GM18505 (cell line): Measurements from ENCODE around the gene TNS3.

Experiments used
- ATAC-seq: cut with Tn5 transposase; IDR thresholded peaks from one replicate; pipeline ENCODE4 v1.9.1; 2021; ENCODE audit not compliant: unreplicated experiment
- POLR2A ChIP-seq: IDR thresholded peaks from 4 replicates; pipeline ENCODE4 v1.6.1; 2011; ENCODE audit warnings: borderline replicate concordance; ENCODE audit not compliant: insufficient read depth, insufficient read length; ENCODE audit errors: extremely low read depth

The TNS3 gene

GRCh38 chr7:47516985-47517600 lies 64.8 kb downstream of the TNS3 start:
- ATAC-seq, result no peak
- TF ChIP-seq POLR2A, result no peak

GRCh38 chr7:47516386-47516785 lies 65.5 kb downstream of the TNS3 start:
- no peak for ATAC-seq
- no peak for TF ChIP-seq POLR2A

GRCh38 chr7:47515305-47515834 lies 66.5 kb downstream of the TNS3 start:
- ATAC-seq, result no peak
- TF ChIP-seq POLR2A, result no peak

- ATAC-seq, result no peak
- no peak for TF ChIP-seq POLR2A
Measured at GRCh38 chr7:47514818-47515217, 67.1 kb downstream of the TNS3 start.

- no peak for ATAC-seq
- no peak for TF ChIP-seq POLR2A
Measured at GRCh38 chr7:47514367-47514766, 67.5 kb downstream of the TNS3 start.

GRCh38 chr7:47513741-47514241 lies 68.1 kb downstream of the TNS3 start:
- ATAC-seq, result no peak
- TF ChIP-seq POLR2A, result no peak

- no peak for TF ChIP-seq POLR2A
- no peak for ATAC-seq
Measured at GRCh38 chr7:47512481-47513176, 69.3 kb downstream of the TNS3 start.

GRCh38 chr7:47511699-47512370 lies 70.1 kb downstream of the TNS3 start:
- no peak for ATAC-seq

GRCh38 chr7:47510786-47511185 lies 71.1 kb downstream of the TNS3 start:
- ATAC-seq, result no peak
- TF ChIP-seq POLR2A, result no peak

More at GRCh38 chr7:47511699-47512370, 70.1 kb downstream of the TNS3 start:
- TF ChIP-seq POLR2A, result no peak

- ATAC-seq, result no peak
Measured at GRCh38 chr7:47510192-47510591, 71.7 kb downstream of the TNS3 start.

GRCh38 chr7:47509571-47509970 lies 72.3 kb downstream of the TNS3 start:
- no peak for TF ChIP-seq POLR2A
- no peak for ATAC-seq

More at GRCh38 chr7:47510192-47510591, 71.7 kb downstream of the TNS3 start:
- TF ChIP-seq POLR2A, result no peak

- TF ChIP-seq POLR2A, result no peak
- ATAC-seq, result no peak
Measured at GRCh38 chr7:47508389-47509380, 73.2 kb downstream of the TNS3 start.
